ENCODE measurements around the gene HSPA5.
"Not testable (repeated sequence)": the region's sequence is repeated elsewhere in the genome, so short reads cannot be mapped to it uniquely, and the experiment has no call there.

The HSPA5 gene

GRCh38 chr9:125241000-125241862, at the start of gene HSPA5:
Gene HSPA5, minus strand, starts transcription at chr9:125241343. Its CDS starts 217 bp downstream, at chr9:125241126.
- in situ Hi-C loops (cut with HindIII; ENCODE audit: low sequenced_read_pairs) = no loop called here
- peak; percentile 100 for DNase-seq (ENCODE audit: low read depth, low spot score)
- TF ChIP-seq CTCF (IDR thresholded peaks at IDR 0.05; ENCODE audit: low read depth, low read length) = peak; percentile 11
- H3K4me3 ChIP-seq (ENCODE audit: low read depth, low read length) = peak within 1 kb of the TSS; percentile 68

- in situ Hi-C loops (cut with HindIII; ENCODE audit: low sequenced_read_pairs); H3K4me3 ChIP-seq (ENCODE audit: low read depth, low read length); DNase-seq (ENCODE audit: low read depth, low spot score): not testable (repeated sequence)
These were observed 45.8 kb upstream of the HSPA5 start for GRCh38 chr9:125286935-125287433.

GRCh38 chr9:125284855-125285254, 43.7 kb upstream of the HSPA5 start:
- no peak for DNase-seq (ENCODE audit: low read depth, low spot score)
- H3K4me3 ChIP-seq (ENCODE audit: low read depth, low read length) = no peak overlapping the region
- no peak for TF ChIP-seq CTCF (IDR thresholded peaks at IDR 0.05; ENCODE audit: low read depth, low read length)
- in situ Hi-C loops (cut with HindIII; ENCODE audit: low sequenced_read_pairs) = no loop called here

- TF ChIP-seq CTCF (IDR thresholded peaks at IDR 0.05; ENCODE audit: low read depth, low read length) = no peak
- DNase-seq (ENCODE audit: low read depth, low spot score) = no peak
- no peak overlapping the region for H3K4me3 ChIP-seq (ENCODE audit: low read depth, low read length)
- in situ Hi-C loops (cut with HindIII; ENCODE audit: low sequenced_read_pairs) = no loop called here
These were observed 39.8 kb upstream of the HSPA5 start for GRCh38 chr9:125280945-125281344.

GRCh38 chr9:125277411-125277810, 36.3 kb upstream of the HSPA5 start:
- no peak for TF ChIP-seq CTCF (IDR thresholded peaks at IDR 0.05; ENCODE audit: low read depth, low read length)
- in situ Hi-C loops (cut with HindIII; ENCODE audit: low sequenced_read_pairs) = no loop called here

GRCh38 chr9:125276771-125277170, 35.6 kb upstream of the HSPA5 start:
- H3K4me3 ChIP-seq (ENCODE audit: low read depth, low read length) = no peak overlapping the region
- no peak for TF ChIP-seq CTCF (IDR thresholded peaks at IDR 0.05; ENCODE audit: low read depth, low read length)
- no peak for DNase-seq (ENCODE audit: low read depth, low spot score)
- in situ Hi-C loops (cut with HindIII; ENCODE audit: low sequenced_read_pairs) = no loop called here

More at GRCh38 chr9:125277411-125277810, 36.3 kb upstream of the HSPA5 start:
- H3K4me3 ChIP-seq (ENCODE audit: low read depth, low read length) = no peak overlapping the region
- DNase-seq (ENCODE audit: low read depth, low spot score) = no peak

GRCh38 chr9:125272697-125273096, 31.6 kb upstream of the HSPA5 start:
- in situ Hi-C loops (cut with HindIII; ENCODE audit: low sequenced_read_pairs) = no loop called here
- no peak overlapping the region for H3K4me3 ChIP-seq (ENCODE audit: low read depth, low read length)
- TF ChIP-seq CTCF (IDR thresholded peaks at IDR 0.05; ENCODE audit: low read depth, low read length) = no peak
- DNase-seq (ENCODE audit: low read depth, low spot score) = no peak

All from astrocyte of the spinal cord (primary cell).